ENCODE results near the gene DLG2.

DLG2 gene

GRCh38 chr11:83540112-83540675, 2086.9 kb downstream of the DLG2 start:
- no peak for TF ChIP-seq CTCF (IDR thresholded peaks at IDR 0.05; ENCODE audit: control insufficient read depth, extremely low read depth, insufficient read depth)
- no peak for DNase-seq (ENCODE audit: low read depth)
- H3K4me3 ChIP-seq (ENCODE audit: low read depth, low read length) = no peak overlapping the region

DNA sequence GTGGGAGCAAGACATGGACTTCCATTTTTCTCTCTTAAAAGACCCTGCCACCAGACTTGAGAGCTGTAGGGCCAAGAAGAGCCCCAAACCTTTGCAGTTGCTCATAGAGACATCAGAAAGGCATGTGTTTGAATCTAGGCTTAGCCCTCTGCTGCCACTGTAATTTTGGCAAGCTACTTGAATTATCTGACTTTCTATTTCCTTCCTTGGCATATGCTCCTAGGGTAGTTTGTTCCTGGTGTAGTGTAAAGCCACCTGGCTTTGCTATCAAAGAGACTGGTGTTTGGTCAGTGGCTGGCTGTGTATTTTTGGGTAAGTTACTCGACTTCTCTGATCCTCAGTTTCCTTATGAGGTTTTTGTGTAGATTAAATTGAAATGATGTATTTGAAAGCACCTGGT, 2088.9 kb downstream of the DLG2 start:
- no peak for DNase-seq (ENCODE audit: low read depth)
- TF ChIP-seq CTCF (IDR thresholded peaks at IDR 0.05; ENCODE audit: control insufficient read depth, extremely low read depth, insufficient read depth) = no peak
- H3K4me3 ChIP-seq (ENCODE audit: low read depth, low read length) = no peak overlapping the region

- H3K4me3 ChIP-seq (ENCODE audit: low read depth, low read length) = no peak overlapping the region
- no peak for DNase-seq (ENCODE audit: low read depth)
- no peak for TF ChIP-seq CTCF (IDR thresholded peaks at IDR 0.05; ENCODE audit: control insufficient read depth, extremely low read depth, insufficient read depth)
These were observed 2090.0 kb downstream of the DLG2 start for GRCh38 chr11:83537131-83537610.

DNA sequence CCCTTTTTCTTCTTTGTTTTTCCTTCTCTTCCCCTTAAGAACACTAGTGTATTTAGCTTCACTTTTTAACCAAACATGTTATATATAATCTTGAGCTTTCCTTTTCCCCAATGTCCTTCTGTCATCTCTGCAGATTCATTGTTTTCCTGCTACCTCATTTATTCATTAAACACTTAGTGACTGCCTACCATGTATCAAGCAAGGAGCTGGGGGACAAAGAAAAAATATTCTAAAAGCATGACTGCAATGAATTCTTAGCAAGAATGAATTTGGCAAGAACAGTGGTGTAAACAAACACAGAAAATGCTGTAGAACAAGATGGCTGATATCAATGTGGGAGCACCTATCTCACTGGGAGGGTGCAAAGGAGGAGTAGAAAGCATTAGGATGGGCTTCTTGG, 2094.0 kb downstream of the DLG2 start:
- no peak for TF ChIP-seq CTCF (IDR thresholded peaks at IDR 0.05; ENCODE audit: control insufficient read depth, extremely low read depth, insufficient read depth)
- no peak for DNase-seq (ENCODE audit: low read depth)
- H3K4me3 ChIP-seq (ENCODE audit: low read depth, low read length) = no peak overlapping the region

GRCh38 chr11:83528877-83529276, 2098.3 kb downstream of the DLG2 start:
- no peak for TF ChIP-seq CTCF (IDR thresholded peaks at IDR 0.05; ENCODE audit: control insufficient read depth, extremely low read depth, insufficient read depth)
- DNase-seq (ENCODE audit: low read depth) = no peak

GRCh38 chr11:83528225-83528624, 2098.9 kb downstream of the DLG2 start:
- TF ChIP-seq CTCF (IDR thresholded peaks at IDR 0.05; ENCODE audit: control insufficient read depth, extremely low read depth, insufficient read depth) = no peak
- no peak for DNase-seq (ENCODE audit: low read depth)
- no peak overlapping the region for H3K4me3 ChIP-seq (ENCODE audit: low read depth, low read length)

More at GRCh38 chr11:83528877-83529276, 2098.3 kb downstream of the DLG2 start:
- H3K4me3 ChIP-seq (ENCODE audit: low read depth, low read length) = no peak overlapping the region

DNA sequence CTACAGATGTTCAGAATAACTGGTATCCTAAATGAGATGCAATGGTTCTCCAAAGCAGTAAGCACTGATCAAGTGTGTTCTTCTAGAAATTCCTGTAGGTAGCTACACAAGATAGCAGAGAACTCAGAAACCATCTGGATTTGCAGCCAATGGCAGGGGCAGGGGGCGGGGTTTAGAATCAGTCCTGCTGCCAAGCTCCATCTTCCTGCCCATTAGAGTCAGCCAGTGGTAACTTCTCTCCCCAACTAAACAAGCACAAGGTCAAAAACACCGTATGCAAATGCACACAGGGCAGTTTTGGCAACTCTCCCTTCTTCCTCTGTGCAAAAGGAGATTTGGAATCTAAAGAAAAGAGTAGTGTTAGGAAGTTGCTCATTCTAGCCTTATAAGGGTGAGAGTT, 2103.5 kb downstream of the DLG2 start:
- no peak overlapping the region for H3K4me3 ChIP-seq (ENCODE audit: low read depth, low read length)
- no peak for TF ChIP-seq CTCF (IDR thresholded peaks at IDR 0.05; ENCODE audit: control insufficient read depth, extremely low read depth, insufficient read depth)
- DNase-seq (ENCODE audit: low read depth) = no peak
